HG03135 (cell line): Measurements from ENCODE around the gene SLC35F4.
"Not testable (repeated sequence)": the region's sequence is repeated elsewhere in the genome, so short reads cannot be mapped to it uniquely, and the experiment has no call there.

Experiments used
- ATAC-seq: cut with Tn5 transposase; IDR thresholded peaks from one replicate; pipeline ENCODE4 v1.9.1; 2021; ENCODE audit warnings: mild to moderate bottlenecking, moderate library complexity; ENCODE audit not compliant: unreplicated experiment

SLC35F4 gene

GRCh38 chr14:57811998-57812546, 53.8 kb downstream of the SLC35F4 start:
- no peak for ATAC-seq

GRCh38 chr14:57809808-57810207, 56.1 kb downstream of the SLC35F4 start:
- ATAC-seq = no peak

GRCh38 chr14:57797160-57797559, 68.7 kb downstream of the SLC35F4 start:
- no peak for ATAC-seq

- ATAC-seq = no peak
These were observed 69.3 kb downstream of the SLC35F4 start for GRCh38 chr14:57796556-57796955.

- ATAC-seq = no peak
These were observed 80.8 kb downstream of the SLC35F4 start for GRCh38 chr14:57785058-57785457.

GRCh38 chr14:57771801-57772200, 94.1 kb downstream of the SLC35F4 start:
- ATAC-seq = no peak

- no peak for ATAC-seq
These were observed 95.9 kb downstream of the SLC35F4 start for GRCh38 chr14:57769863-57770523.

- ATAC-seq = no peak
These were observed 104.1 kb downstream of the SLC35F4 start for GRCh38 chr14:57761800-57762199.

GRCh38 chr14:57760896-57761295, 105.0 kb downstream of the SLC35F4 start:
- no peak for ATAC-seq

- ATAC-seq = no peak
These were observed 110.8 kb downstream of the SLC35F4 start for GRCh38 chr14:57755018-57755521.

GRCh38 chr14:57754527-57754926, 111.4 kb downstream of the SLC35F4 start:
- no peak for ATAC-seq

- no peak for ATAC-seq
These were observed 112.1 kb downstream of the SLC35F4 start for GRCh38 chr14:57753821-57754220.

- ATAC-seq = not testable (repeated sequence)
These were observed 113.7 kb downstream of the SLC35F4 start for GRCh38 chr14:57752142-57752695.

GRCh38 chr14:57751400-57751799, 114.5 kb downstream of the SLC35F4 start:
- ATAC-seq = no peak

GRCh38 chr14:57749267-57749666, 116.6 kb downstream of the SLC35F4 start:
- no peak for ATAC-seq

- ATAC-seq = no peak
These were observed 117.6 kb downstream of the SLC35F4 start for GRCh38 chr14:57748279-57748678.

- ATAC-seq = no peak
These were observed 118.9 kb downstream of the SLC35F4 start for GRCh38 chr14:57747036-57747435.

GRCh38 chr14:57746563-57746962, 119.3 kb downstream of the SLC35F4 start:
- no peak for ATAC-seq

- no peak for ATAC-seq
These were observed 126.4 kb downstream of the SLC35F4 start for GRCh38 chr14:57739516-57739915.

- no peak for ATAC-seq
These were observed 128.3 kb downstream of the SLC35F4 start for GRCh38 chr14:57737598-57737997.

- no peak for ATAC-seq
These were observed 129.5 kb downstream of the SLC35F4 start for GRCh38 chr14:57736391-57736790.

- ATAC-seq = no peak
These were observed 130.6 kb downstream of the SLC35F4 start for GRCh38 chr14:57735276-57735675.
